Measurements from ENCODE around the gene DLEC1.

DNA sequence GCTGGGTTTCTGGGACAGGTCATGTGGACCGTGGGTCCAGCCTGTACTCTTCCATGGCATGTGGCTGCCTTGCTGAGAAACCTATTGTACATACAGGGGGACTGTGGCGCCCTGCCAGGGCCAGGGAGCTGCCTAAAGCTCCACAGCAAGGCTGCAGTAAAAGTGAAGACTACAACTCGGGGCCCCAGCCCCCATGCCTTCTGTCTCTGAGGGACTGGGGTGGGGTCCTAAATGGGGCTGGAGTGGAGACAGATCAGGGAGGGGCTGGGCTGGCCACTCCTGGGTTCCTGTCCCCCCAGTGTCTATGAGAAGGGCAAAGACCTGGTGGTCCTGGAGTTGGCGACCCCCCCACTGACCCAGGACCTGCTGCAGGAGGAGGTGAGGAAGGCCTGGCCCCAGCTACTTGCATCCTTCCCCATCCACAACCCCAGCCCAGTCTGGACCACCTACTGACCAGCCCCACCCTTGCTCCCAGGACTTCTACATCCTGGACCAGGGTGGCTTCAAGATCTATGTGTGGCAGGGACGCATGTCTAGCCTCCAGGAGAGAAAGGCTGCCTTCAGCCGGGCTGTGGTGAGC is 41.1 kb upstream of the DLEC1 start:
- TF ChIP-seq, protein P1, sequence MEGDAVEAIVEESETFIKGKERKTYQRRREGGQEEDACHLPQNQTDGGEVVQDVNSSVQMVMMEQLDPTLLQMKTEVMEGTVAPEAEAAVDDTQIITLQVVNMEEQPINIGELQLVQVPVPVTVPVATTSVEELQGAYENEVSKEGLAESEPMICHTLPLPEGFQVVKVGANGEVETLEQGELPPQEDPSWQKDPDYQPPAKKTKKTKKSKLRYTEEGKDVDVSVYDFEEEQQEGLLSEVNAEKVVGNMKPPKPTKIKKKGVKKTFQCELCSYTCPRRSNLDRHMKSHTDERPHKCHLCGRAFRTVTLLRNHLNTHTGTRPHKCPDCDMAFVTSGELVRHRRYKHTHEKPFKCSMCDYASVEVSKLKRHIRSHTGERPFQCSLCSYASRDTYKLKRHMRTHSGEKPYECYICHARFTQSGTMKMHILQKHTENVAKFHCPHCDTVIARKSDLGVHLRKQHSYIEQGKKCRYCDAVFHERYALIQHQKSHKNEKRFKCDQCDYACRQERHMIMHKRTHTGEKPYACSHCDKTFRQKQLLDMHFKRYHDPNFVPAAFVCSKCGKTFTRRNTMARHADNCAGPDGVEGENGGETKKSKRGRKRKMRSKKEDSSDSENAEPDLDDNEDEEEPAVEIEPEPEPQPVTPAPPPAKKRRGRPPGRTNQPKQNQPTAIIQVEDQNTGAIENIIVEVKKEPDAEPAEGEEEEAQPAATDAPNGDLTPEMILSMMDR (IDR thresholded peaks at IDR 0.05; ENCODE audit: insufficient read depth, low read depth, low read length), result no peak
- no peak for TF ChIP-seq EZH2 (IDR thresholded peaks at IDR 0.05; ENCODE audit: insufficient read depth, low read length)
